SH-SY5Y (cell line): ENCODE measurements around the gene BANK1.

ENCODE experiments used
- GATA2 ChIP-seq: IDR thresholded peaks from 2 replicates; pipeline ENCODE4 v1.6.1; 2011; ENCODE audit warnings: mild to moderate bottlenecking, low read depth, low read length
- GATA3 ChIP-seq: IDR thresholded peaks from 2 replicates; pipeline ENCODE4 v1.6.1; 2011; ENCODE audit warnings: low read depth, mild to moderate bottlenecking, low read length, moderate library complexity

GRCh38 chr4:102114118-102114630 is 323.6 kb downstream of the BANK1 start:
- TF ChIP-seq GATA3 = no peak
- TF ChIP-seq GATA2 = no peak
